Activated CD8-positive, alpha-beta memory T cell treated with anti-CD3 and anti-CD28 coated beads for 1 hour (primary cell): Measurements from ENCODE around the gene POU2F1.
"Not testable (repeated sequence)": the region's sequence is repeated elsewhere in the genome, so short reads cannot be mapped to it uniquely, and the experiment has no call there.

Experiments used
- DNase-seq, 2 donors: peaks; one replicate each; pipeline ENCODE4 v3.0.0-alpha.2; 2020; ENCODE audit warnings: low read depth in 1 of 2; ENCODE audit errors: extremely low read depth in 1 of 2

The POU2F1 gene

DNA sequence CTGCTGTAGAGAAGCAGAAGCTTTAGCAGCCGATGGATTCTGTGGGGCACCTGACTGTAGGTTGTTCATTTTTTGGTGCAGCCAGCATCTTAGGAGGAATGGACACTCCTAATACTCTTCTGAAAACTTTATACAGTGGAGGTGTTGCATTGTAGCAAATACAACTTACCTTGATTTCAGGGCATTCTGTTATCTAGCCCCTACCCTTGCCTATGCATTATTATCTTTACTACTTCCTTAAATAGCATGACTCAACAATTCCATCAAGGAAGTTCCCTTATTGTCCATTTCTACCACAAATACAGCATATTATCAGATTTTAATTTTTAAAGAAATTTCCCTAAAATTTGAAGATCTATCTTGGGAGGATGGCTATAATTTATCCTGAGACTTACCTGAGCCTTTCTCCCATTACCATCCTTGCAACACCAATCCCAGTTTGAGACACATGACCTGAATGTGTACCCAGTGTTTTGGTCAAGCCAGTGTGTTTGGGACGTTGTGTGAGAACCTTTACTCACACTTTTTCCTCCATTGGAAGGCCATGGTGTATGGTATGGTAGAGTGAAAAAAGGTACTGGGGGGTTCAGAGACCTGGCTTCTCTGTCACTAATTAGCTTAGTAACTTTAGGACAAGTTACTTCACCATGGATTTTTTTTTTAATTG is 9.2 kb downstream of the POU2F1 start:
- DNase-seq, result no peak

DNA sequence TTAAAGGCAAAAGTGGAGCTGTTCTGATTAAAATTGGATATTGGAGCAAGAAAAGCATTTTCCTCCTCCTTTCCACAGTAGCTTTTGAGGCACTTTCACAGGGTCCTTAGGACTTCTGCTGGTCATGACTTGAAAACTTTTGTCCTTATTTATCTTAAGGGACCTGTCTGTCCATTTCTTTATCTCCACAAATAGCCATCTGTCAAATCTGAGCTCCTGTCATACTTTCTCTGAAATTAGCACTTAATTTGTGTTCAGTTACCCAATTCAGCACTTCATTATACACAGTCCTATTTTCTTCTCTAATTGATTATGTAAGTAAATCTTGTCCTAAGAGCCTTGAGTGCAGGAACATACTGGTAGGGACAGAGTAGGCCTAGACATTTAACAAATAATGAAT is 9.8 kb downstream of the POU2F1 start:
- DNase-seq, result no peak

- DNase-seq, result no peak
Measured at GRCh38 chr1:167231873-167232450, 11.3 kb downstream of the POU2F1 start.

DNA sequence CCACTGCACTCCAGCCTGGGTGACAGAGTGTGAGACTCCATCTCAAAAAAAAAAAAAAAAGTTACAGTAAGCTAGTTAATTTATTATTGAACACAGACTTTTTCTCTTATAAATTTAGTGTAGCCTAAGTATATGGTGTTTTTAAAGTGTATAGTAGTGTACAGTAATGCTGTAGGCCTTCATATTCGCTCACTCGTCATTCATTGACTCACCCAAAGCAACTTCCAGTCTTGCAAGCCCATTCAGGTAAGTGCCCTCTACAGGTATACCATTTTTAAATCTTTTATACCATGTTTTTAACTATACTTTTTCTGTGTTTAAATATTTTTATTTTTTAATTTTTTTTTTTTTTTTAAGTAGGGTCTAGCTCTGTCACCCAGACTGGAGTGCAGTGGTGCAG is 12.1 kb downstream of the POU2F1 start:
- DNase-seq, result no peak

DNA sequence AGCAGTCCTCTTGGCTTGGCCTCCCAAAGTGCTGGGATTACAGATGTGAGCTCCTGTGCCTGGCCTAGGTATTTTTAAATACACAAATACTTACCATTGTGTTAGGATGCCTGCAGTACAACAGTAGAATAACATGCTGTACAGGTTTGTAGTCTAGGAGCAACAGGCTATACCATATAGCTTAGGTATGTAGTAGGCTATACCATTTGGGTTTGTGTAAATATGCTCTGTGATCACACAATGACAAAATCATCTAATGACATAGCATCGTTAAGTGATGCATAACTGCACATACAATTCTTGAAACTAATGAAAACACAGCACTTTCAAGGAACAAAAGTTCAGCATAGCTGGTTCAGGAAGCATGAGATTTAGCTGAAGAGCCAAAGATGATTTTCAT is 12.7 kb downstream of the POU2F1 start:
- DNase-seq, result no peak

GRCh38 chr1:167237000-167237399 is 16.3 kb downstream of the POU2F1 start:
- no peak for DNase-seq

GRCh38 chr1:167238713-167239112 is 18.0 kb downstream of the POU2F1 start:
- DNase-seq, result no peak

DNA sequence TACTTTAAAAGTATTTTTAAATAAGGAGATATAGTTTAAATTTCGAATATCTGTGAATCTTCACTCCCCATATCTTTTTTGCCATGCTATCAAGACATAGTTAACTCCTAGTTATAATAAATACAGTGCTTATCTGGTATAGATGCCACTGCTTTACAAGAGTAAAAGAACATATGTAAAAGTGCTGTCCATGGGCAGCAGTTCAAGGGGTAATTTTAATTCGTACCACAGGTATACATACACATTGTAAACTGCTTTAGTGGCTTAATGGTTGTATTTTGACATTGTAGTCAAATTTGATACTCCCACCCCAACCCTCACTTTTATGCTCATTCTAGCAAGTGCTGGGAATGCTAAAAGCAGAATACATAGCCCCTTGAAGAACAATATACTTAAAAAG is 18.6 kb downstream of the POU2F1 start:
- no peak for DNase-seq

GRCh38 chr1:167244244-167244643 is 23.6 kb downstream of the POU2F1 start:
- DNase-seq, result no peak

DNA sequence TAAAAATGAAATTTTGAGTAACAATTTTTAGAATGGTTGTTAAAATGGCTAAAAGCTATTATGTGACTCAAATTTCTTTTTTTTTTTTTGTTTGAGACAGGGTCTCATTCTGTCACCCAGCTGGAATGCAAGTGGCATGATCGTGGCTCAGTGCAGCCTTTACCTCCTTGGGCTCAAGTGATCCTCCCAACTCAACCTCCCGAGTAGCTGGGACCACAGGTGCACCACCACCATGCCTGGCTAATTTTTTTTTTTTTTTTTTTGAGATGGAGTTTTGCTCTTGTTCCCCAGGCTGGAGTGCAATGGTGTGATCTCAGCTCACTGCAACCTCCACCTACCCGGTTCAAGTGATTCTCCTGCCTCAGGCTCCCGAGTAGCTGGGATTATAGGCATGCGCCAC is 24.5 kb downstream of the POU2F1 start:
- DNase-seq, result not testable (repeated sequence)

GRCh38 chr1:167246971-167247370 is 26.3 kb downstream of the POU2F1 start:
- no peak for DNase-seq

DNA sequence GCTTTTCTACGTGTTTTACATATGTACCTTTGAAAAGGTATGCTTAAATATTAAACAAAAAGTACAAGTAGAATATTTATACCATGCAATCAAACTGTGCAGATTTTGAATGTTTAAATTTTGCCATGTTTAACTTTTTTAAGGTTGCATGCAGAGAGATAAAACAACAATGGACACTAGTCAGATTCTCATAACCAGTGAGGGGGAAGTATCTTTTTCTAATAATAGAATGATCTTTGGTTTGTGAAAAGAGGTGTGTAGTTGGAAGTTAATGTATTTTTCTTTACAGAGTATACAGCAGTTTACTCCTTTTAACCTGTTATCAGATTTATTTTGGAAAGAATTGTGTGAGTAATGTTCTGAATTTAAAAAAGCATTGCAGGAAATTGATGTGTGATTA is 27.1 kb downstream of the POU2F1 start:
- DNase-seq, result no peak

DNA sequence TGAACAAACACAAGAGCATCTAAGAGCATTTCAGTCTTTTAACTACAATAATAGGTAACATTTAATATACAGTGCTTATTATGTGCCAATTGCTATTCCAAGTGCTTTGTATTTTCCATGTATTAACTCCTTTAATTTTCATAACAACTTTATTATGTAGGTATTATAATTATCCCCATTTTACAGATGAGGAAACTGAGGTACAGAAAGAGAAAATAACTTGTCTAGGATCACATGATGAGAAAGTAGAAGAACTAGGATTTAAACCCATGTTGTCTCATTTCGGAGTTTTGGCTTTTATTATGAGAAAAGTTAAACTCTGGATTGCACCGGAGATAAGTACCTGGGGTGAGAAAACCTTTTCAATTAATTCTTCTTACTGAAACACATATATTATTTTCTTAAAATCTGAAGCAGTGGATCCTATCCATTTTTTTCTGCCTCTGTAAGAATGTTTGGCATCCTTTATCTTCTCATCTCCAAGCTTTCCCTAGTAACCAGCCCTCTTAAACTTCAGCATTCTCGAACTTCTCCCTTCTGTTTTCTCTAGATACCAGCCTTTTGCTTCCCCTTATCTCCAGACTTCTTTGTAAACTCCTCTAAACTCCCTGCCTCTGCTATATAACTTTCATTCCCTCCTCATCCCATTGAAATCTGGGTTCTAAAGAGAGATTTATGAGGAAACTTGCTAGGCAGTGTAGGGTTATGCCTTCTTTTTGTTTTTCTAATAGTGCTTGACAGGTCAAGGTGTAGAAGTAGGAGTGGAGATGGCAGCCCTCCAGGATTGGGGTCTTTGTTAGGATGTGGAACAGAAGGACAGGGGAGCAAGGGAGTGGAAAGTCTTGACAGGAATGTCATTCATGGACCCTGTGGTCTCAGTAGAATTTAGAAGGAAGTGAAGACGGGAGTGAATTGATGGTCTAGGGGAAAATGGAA is 28.3 kb downstream of the POU2F1 start:
- no peak for DNase-seq

DNA sequence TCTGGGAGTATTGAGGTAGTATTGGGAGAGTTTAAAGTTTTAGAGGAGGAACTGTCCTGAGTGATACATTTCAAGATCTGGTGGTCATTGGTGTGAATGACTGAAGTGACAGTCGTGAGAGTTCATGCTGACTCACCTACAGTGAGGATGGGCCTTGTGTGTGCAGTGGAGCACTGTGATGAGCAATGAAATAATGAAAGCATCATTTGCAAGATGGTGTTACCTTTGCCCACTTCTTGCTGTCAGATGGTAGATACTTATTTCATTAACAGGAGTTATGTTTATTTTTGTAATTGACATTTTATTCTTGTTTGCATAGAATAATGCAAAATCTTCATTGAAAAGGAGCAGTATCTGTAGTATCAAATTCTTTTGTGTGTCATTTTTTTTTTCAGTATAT is 29.0 kb downstream of the POU2F1 start:
- DNase-seq, result no peak

DNA sequence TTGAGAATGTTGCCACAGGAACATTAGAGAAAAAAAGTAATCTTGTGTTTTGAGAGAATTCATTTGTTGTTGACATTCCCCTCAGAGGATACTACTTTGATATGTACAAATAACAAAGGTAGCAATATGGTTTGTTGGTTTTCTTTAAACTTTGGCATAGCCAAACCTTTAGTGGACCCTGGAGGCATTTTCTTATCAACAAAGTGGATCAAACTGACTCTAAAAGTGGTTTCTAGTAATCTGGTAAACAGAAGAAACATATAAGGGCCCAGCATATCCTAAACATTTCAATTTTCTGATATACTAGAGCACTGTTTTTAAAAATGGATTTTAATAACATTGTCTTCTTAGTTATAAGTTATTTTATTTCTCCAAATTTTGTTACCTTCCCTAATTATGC is 29.8 kb downstream of the POU2F1 start:
- no peak for DNase-seq

DNA sequence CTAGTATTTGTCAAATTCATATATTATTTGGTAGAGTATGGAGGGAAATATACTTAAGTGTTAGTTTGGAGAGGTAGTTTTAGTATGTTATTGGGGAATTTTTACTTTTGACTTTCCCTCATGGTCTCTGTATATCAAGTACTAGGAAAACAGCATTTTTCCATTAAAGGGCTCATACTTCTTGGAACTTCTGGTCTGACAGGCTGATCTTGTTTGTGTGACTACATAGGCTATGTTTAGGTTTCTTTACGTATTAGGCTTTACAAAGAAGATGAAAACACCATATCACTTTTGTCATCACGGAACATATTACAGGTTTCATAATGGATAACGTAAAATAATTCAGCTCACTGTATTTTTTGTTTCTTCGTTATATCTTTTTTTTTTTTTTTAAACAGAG is 30.8 kb downstream of the POU2F1 start:
- no peak for DNase-seq

DNA sequence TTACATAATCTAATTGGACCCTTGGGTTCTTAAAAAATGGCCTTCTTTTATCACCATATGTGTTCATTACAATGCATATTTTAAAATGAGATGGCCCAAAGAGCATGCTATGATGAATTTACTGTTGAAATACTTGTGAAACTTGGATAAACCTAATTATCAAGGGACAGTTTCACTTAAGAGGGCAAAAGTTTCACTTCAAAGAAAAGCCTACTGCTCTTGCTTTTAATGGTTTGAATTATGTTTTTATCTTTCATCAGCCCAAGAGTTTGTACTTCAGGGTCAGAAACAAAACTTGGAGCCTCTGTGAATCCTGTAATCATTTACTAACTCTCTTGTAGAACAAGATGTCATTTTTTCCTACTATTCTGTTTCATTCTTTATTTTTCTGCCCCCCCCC is 32.3 kb downstream of the POU2F1 start:
- DNase-seq, result no peak

DNA sequence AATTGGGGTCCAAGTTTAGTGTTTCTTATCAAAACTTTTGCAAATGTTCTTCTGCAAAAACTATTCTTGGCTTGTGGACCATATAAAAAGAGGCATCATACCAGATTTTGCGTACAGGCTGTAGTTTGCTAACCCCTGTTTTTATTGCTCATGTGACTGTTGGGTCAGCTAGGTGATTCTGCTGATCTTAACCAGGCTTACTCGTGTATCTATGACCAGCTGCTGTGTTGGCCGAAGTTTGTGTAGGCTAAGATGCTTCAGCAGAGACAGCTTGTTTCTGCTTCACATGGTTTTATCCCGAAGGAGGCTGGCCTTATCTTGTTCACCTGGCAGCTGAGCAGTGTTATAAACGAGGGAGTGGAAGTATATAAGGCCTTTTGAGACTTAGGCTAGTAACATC is 38.2 kb downstream of the POU2F1 start:
- DNase-seq, result no peak

- no peak for DNase-seq
Measured at GRCh38 chr1:167262836-167263235, 42.1 kb downstream of the POU2F1 start.

GRCh38 chr1:167263344-167263743 is 42.7 kb downstream of the POU2F1 start:
- DNase-seq, result no peak

DNA sequence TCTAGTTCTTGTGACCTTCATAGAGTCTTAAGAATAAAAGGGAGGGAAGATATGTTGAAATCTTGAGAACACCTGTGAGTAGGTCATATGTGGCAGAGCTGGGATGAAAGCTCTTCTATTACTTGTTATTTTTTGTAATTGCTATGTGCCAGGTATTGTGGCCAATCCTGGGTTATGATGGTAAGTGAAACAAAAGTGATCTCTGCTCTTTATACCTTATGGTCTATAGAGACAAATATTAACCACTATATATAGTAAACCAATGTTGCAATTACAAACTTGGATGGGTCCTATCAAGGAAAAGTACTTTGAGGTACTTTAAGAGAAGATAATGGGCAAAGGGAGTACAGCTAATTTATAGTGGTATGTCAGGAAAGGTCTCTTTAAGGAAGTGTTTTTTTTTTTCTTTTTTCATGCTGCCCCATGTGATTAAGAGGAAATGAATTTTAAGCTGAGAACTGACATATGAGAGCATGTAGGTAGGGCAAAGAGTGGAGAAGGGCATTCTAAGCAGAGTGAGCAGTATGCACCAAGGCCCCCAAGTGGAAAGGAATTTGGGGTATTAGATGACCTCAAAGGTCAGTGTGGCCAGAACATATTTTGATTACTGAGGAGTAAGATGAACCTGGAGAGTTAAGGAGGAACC is 43.3 kb downstream of the POU2F1 start:
- no peak for DNase-seq
